NCI-H2196 (cell line): ENCODE data around the gene TBCD.

Experiments used
- DNase-seq: peaks from one replicate; lab custom pipeline; 2025; ENCODE audit not compliant: unreplicated experiment; lab: John Stamatoyannopoulos, UW

TBCD gene

GRCh38 chr17:82933911-82934310, 182.0 kb downstream of the TBCD start:
- DNase-seq, result no peak

GRCh38 chr17:82935966-82936767, 184.3 kb downstream of the TBCD start:
- DNase-seq, result no peak

- DNase-seq, result no peak
Observed at GRCh38 chr17:82936768-82937171, 184.9 kb downstream of the TBCD start.

- DNase-seq, result no peak
Observed at GRCh38 chr17:82937411-82938371, 185.8 kb downstream of the TBCD start.

GRCh38 chr17:82938486-82938872, 186.6 kb downstream of the TBCD start:
- no peak for DNase-seq

GRCh38 chr17:82938873-82939620, 187.2 kb downstream of the TBCD start:
- DNase-seq, result peak; percentile 34

GRCh38 chr17:82939621-82940135, 187.8 kb downstream of the TBCD start:
- no peak for DNase-seq

GRCh38 chr17:82940226-82941020, 188.6 kb downstream of the TBCD start:
- no peak for DNase-seq

GRCh38 chr17:82941021-82942001, 189.4 kb downstream of the TBCD start:
- no peak for DNase-seq

- no peak for DNase-seq
Observed at GRCh38 chr17:82942166-82943130, 190.6 kb downstream of the TBCD start.

- no peak for DNase-seq
Observed at GRCh38 chr17:82943339-82943738, 191.5 kb downstream of the TBCD start.

GRCh38 chr17:82943751-82944150, 191.9 kb downstream of the TBCD start:
- no peak for DNase-seq

GRCh38 chr17:82944990-82945389, 193.1 kb downstream of the TBCD start:
- DNase-seq, result no peak

GRCh38 chr17:82946081-82946480, 194.2 kb downstream of the TBCD start:
- no peak for DNase-seq

- no peak for DNase-seq
Observed at GRCh38 chr17:82947051-82947991, 195.5 kb downstream of the TBCD start.

- DNase-seq, result no peak
Observed at GRCh38 chr17:82948081-82948511, 196.2 kb downstream of the TBCD start.

- no peak for DNase-seq
Observed at GRCh38 chr17:82948957-82949356, 197.1 kb downstream of the TBCD start.
